Thymus (tissue), 14 donors: ENCODE measurements around the gene ZNF155. TPM values are rescaled to one million over a fixed set of nuclear protein-coding genes. Genes with fewer than 3 reads are reported as not detected.
"Not testable (repeated sequence)": the region's sequence is repeated elsewhere in the genome, so short reads cannot be mapped to it uniquely, and the experiment has no call there.

ENCODE experiments used
- DNase-seq, 9 donors: peaks; one replicate each; pipeline ENCODE4 v3.0.0-alpha.2; 2013; ENCODE audit warnings: low spot score in 9 of 9, low read depth in 6 of 9, missing footprints in 1 of 9
- H3K27ac ChIP-seq, 2 donors: one replicate each; pipeline ENCODE4 v1.5.1; 2013; ENCODE audit warnings: control low read depth in 1 of 2, low read depth in 1 of 2, low read length in 1 of 2, mild to moderate bottlenecking in 1 of 2, moderate library complexity in 1 of 2
- H3K27me3 ChIP-seq, 2 donors: one replicate each; pipeline ENCODE4 v1.5.1; 2013; ENCODE audit warnings: low read length in 1 of 2; ENCODE audit not compliant: control insufficient read depth in 2 of 2, insufficient read depth in 1 of 2
- H3K36me3 ChIP-seq, 2 donors: one replicate each; pipeline ENCODE4 v1.5.1; 2013; ENCODE audit warnings: low read length in 1 of 2, mild to moderate bottlenecking in 1 of 2, moderate library complexity in 1 of 2; ENCODE audit not compliant: control insufficient read depth in 2 of 2, insufficient read depth in 2 of 2
- H3K4me1 ChIP-seq, 2 donors: one replicate each; pipeline ENCODE4 v1.5.1; 2013; ENCODE audit warnings: low read length in 2 of 2; ENCODE audit not compliant: control insufficient read depth in 2 of 2, insufficient read depth in 2 of 2
- H3K4me3 ChIP-seq, 2 donors: one replicate each; pipeline ENCODE4 v1.5.1; 2013; ENCODE audit warnings: low read length in 2 of 2, control low read depth in 1 of 2, mild to moderate bottlenecking in 1 of 2
- H3K9me3 ChIP-seq, 2 donors: one replicate each; pipeline ENCODE4 v1.5.1; 2013; ENCODE audit warnings: low read length in 1 of 2, mild to moderate bottlenecking in 1 of 2; ENCODE audit not compliant: control insufficient read depth in 2 of 2, insufficient read depth in 1 of 2
- WGBS: extraction: QIAGEN DNeasy Blood & Tissue Kit; methylation state at CpG from one replicate; pipeline ENCODE4 v1.1.7; 2013; 5-methylcytosine and 5-hydroxymethylcytosine counted together
- long read RNA-seq, 10 donors: transcript quantifications; one replicate each; lab custom pipeline, GENCODE V29; 2026
- polyA plus RNA-seq: library from polyadenylated mRNA; stranded (reverse); fragments of 200-250 nt; gene quantifications from one replicate; pipeline ENCODE4 v1.2.3, GENCODE V29; 2013
- total RNA-seq: library from RNA; stranded (reverse); fragments of 120-200 nt; gene quantifications from one replicate; pipeline ENCODE4 v1.2.4, GENCODE V29; 2013
- donor health status: healthy.

The ZNF155 gene
- total RNA-seq (9.8 TPM), polyA plus RNA-seq (8.6 TPM)
- long read RNA-seq, donor 1: 0 reads
- long read RNA-seq, donor 2, partial matches to known transcripts: 0 of 1 reads
- long read RNA-seq, donor 2, other reads (novel, unspliced or antisense): 0 of 1 reads
- long read RNA-seq, donor 3, partial matches to known transcripts: 0 of 1 reads
- long read RNA-seq, donor 3, other reads (novel, unspliced or antisense): 0 of 1 reads
- long read RNA-seq, donor 4: 0 reads
- long read RNA-seq, donor 5, partial matches to known transcripts: 0 of 3 reads
- long read RNA-seq, donor 5, other reads (novel, unspliced or antisense): 0 of 3 reads
- long read RNA-seq, donor 6, partial matches to known transcripts: 0 of 1 reads
- long read RNA-seq, donor 6, other reads (novel, unspliced or antisense): 0 of 1 reads
- long read RNA-seq, donor 7, partial matches to known transcripts: 0 of 2 reads
- long read RNA-seq, donor 7, other reads (novel, unspliced or antisense): 0 of 2 reads
- long read RNA-seq, donor 8, partial matches to known transcripts: 0 of 1 reads
- long read RNA-seq, donor 8, other reads (novel, unspliced or antisense): 0 of 1 reads
- long read RNA-seq, donor 9, partial matches to known transcripts: 0 of 1 reads
- long read RNA-seq, donor 9, other reads (novel, unspliced or antisense): 0 of 1 reads
- long read RNA-seq, donor 10, partial matches to known transcripts: 0 of 1 reads
- long read RNA-seq, donor 10, other reads (novel, unspliced or antisense): 0 of 1 reads

DNA sequence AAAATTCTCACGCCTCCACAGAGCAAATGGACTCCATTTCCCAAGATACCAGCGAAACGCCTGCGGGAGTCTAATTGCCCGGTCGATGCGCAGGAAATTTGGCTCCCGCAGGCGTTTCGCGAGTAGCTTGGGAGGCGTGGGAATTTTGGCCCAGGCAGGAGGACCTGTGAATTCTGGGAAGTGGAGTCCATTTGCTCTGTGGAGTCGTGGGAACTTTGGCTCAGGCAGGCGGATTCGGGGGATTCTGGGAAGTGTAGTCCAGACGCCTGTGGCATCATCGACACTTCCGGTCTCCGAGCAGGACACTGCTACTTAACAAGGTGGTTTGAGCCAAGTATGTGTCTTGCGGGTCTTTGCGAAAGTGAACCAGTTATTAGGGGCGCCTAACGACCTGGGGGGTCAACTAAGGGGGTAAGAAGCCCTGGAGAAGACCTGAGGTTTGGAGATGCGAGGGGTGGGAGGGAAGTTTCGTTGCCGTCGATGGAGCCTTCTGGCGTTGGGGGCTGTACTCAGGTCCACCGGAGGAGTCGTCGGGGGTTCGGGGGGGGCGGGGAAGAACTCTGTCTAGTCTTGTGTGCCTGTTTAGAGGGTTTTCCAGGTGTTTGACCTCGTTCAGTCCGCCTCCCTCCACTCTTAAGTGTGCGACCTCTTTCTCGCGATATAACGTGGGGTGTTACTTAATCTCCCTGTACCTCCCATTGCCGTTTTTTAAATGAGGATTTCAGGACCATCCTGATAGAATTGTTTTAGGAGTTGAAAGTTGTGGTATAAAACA lies at the start of gene ZNF155:
ZNF155 (plus strand) TSS at position 277 of the 775 bp plus-strand sequence. CDS start 4,356 bp downstream, outside the sequence.
- under 1% methylated on average over 40 of the region's 40 CpGs for WGBS
- Histone ChIP-seq H3K27ac (peak within 1 kb of the TSS; percentile 33 to 74), H3K9me3 (no peaks in the 10 kb centered on the region), H3K36me3 (peaks cover 0 to 3% of the 10 kb centered on the region in 2 donors), H3K27me3 (no peaks in the 10 kb centered on the region), H3K4me1 (peaks cover 0 to 4% of the 10 kb centered on the region in 2 donors), H3K4me3 (peak within 1 kb of the TSS; percentile 78 to 98)
- DNase-seq: peak; percentile 56 to 88 (median 74)

- DNase-seq: peak; percentile 82 to 95 (median 90)
- Histone ChIP-seq H3K36me3 (peaks cover 16 to 23% of the 10 kb centered on the region in 2 donors), H3K4me3 (peak within 1 kb of the TSS; percentile 61 to 94), H3K27me3 (no peaks in the 10 kb centered on the region), H3K4me1 (peaks cover 4% of the 10 kb centered on the region in 2 donors), H3K27ac (peak within 1 kb of the TSS; percentile 80), H3K9me3 (no peaks in the 10 kb centered on the region)
- WGBS: under 1% methylated on average over 42 of the region's 42 CpGs
These were observed 48.8 kb upstream of the ZNF155 start, which contains the start of gene ZNF45 for GRCh38 chr19:43934985-43935708. Gene ZNF45, minus strand, starts transcription at chr19:43935282. Its CDS starts 13,097 bp downstream, at chr19:43922185.

DNA sequence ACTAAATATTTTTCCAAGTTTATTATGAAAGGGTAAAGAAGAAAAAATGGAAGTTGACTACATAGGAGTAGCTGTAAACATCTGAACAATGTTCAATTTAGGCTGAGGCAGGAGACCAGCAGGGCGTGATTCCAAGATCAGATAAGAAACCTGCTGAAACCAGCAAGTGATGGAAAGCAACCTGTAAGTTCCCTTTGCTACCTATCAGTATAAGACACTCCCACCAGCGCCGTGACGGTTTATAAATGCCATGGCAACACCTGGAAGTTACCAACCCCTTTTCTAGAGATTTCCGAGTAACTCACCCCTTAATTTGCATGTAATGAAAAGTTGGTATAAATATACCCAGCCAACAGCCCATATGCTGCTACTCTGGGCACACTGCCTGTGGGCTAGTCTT lies 47.8 kb upstream of the ZNF155 start:
- no peak for DNase-seq
- no peak overlapping the region for H3K4me3 ChIP-seq
- no peaks in the 10 kb centered on the region for H3K9me3 ChIP-seq
- no peaks in the 10 kb centered on the region for H3K27me3 ChIP-seq
- peaks cover 4% of the 10 kb centered on the region in 2 donors for H3K4me1 ChIP-seq
- 85% methylated on average over 5 of the region's 5 CpGs for WGBS
- H3K36me3 ChIP-seq: peaks cover 12 to 14% of the 10 kb centered on the region in 2 donors
- H3K27ac ChIP-seq: no peak overlapping the region

- 75% methylated on average over 3 of the region's 3 CpGs for WGBS
- H3K4me3 ChIP-seq: no peak overlapping the region
- no peak for DNase-seq
These were observed 44.3 kb upstream of the ZNF155 start for GRCh38 chr19:43939557-43940260.

DNA sequence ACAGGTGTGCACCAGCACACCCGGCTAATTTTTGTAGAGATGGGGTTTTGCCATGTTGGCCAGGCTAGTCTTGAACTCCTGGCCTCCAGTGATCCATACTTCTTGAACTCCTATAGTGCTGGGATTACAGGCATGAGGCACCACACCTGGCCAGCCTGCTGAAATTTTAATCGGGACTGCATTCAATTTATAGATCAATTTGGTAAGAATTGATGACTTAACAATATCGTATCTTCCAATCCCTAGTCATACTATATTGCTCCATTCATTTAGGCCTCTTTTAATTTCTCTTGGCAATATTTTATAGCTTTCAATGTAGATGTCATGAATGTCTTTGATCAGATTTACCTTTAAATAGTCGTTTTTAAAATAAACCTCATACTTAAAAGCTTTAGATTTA lies 43.3 kb upstream of the ZNF155 start:
- 83% methylated on average over 4 of the region's 4 CpGs for WGBS
- no peak overlapping the region for H3K4me3 ChIP-seq
- no peak overlapping the region for H3K27ac ChIP-seq

More at GRCh38 chr19:43939557-43940260, 44.3 kb upstream of the ZNF155 start:
- H3K27ac ChIP-seq: no peak overlapping the region
- peaks cover 4% of the 10 kb centered on the region in 2 donors for H3K4me1 ChIP-seq
- no peaks in the 10 kb centered on the region for H3K9me3 ChIP-seq
- no peaks in the 10 kb centered on the region for H3K27me3 ChIP-seq
- no peaks in the 10 kb centered on the region for H3K36me3 ChIP-seq

DNA sequence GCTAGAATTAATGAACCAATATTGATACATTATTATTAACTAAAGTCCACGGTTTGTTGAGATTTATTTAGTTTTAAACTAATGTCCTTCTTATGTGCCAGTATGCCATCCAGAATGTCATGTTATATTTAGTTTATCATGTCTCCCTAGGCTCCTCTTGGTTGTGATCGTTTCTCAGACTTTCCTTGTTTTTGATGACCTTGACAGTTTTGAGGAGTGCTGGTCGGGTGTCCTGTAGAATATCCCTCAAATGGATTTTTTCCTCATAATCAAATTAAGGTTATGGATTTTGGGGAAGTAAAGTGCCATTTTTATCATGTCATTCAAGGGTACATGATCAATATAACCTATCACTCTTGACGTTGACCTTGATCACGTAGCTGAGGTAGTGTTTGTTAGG lies 42.8 kb upstream of the ZNF155 start:
- DNase-seq: no peak
- Histone ChIP-seq H3K4me3 (no peak overlapping the region), H3K27me3 (no peaks in the 10 kb centered on the region), H3K27ac (no peak overlapping the region), H3K36me3 (no peaks in the 10 kb centered on the region), H3K4me1 (no peaks in the 10 kb centered on the region), H3K9me3 (no peaks in the 10 kb centered on the region)
- WGBS: 77% methylated on average over 5 of the region's 5 CpGs

More for the DNA sequence above, 43.3 kb upstream of the ZNF155 start:
- Histone ChIP-seq H3K36me3 (no peaks in the 10 kb centered on the region), H3K9me3 (no peaks in the 10 kb centered on the region), H3K27me3 (no peaks in the 10 kb centered on the region), H3K4me1 (peaks cover 0 to under 1% of the 10 kb centered on the region in 2 donors)
- DNase-seq: no peak

DNA sequence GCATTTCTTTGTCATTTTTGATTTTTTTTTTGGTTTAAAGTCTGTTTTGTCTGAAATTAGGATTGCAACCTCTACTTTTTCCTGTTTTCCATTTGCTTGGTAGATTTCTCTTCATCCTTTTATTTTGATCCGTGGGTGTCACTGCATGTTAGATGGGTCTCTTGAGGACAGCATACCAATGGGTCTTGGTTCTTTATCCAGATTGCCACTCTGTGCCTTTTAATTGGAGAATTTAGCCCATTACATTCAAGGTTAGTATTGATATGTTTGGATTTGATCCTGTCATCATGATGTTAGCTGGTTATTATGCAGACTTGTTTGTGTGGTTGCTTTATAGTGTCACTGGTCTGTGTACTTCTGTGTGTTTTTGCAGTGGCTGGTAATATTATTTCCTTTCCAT lies 36.6 kb upstream of the ZNF155 start:
- H3K27ac ChIP-seq, H3K4me1 ChIP-seq, H3K9me3 ChIP-seq, H3K27me3 ChIP-seq, DNase-seq, H3K4me3 ChIP-seq, H3K36me3 ChIP-seq: not testable (repeated sequence)
- WGBS: 0% methylated on average over 1 of the region's 1 CpG

- H3K4me1 ChIP-seq, H3K36me3 ChIP-seq, H3K27ac ChIP-seq, H3K27me3 ChIP-seq, DNase-seq, H3K4me3 ChIP-seq, H3K9me3 ChIP-seq: not testable (repeated sequence)
- 93% methylated on average over 2 of the region's 2 CpGs for WGBS
These were observed 34.2 kb upstream of the ZNF155 start for GRCh38 chr19:43949803-43950202.
